Prostate gland (tissue), 2 donors: Measurements from ENCODE around the gene CRAT.

Source experiments
- CTCF ChIP-seq, 4 experiments: fragments of 200-600 bp in 2 of 4; fragments of 450-650 bp in 2 of 4; sonication (generic) in 2 of 4; IDR thresholded peaks; 1 replicate in 3 of 4; 2 replicates in 1 of 4; pipeline ENCODE4 v1.5.1; 2016 to 2019; ENCODE audit warnings: antibody characterized with exemption in 4 of 4, mild to moderate bottlenecking in 2 of 4, moderate library complexity in 2 of 4
- POLR2A ChIP-seq: fragments of 450-650 bp; IDR thresholded peaks from one replicate; pipeline ENCODE4 v1.6.1; 2016; ENCODE audit warnings: antibody characterized with exemption, mild to moderate bottlenecking
- POLR2AphosphoS5 ChIP-seq: sonication (generic); formaldehyde crosslinking; IDR thresholded peaks from one replicate; pipeline ENCODE4 v1.6.1; 2017; ENCODE audit warnings: antibody characterized with exemption

- TF ChIP-seq CTCF (IDR thresholded peaks at IDR 0.05) (no peak), POLR2A (no peak), POLR2AphosphoS5 (no peak)
Observed at GRCh38 chr9:129074106-129074505, 36.5 kb downstream of the CRAT start.
